OCI-LY1 (cell line): ENCODE data around the gene POLR3E.

Experiments used
- H2AFZ ChIP-seq: fragments of 200-600 bp; sonication (generic), shearing (Covaris generic); 2 replicates; pipeline ENCODE4 v1.6.0; 2014; ENCODE audit warnings: antibody characterized with exemption, mild to moderate bottlenecking, low read length
- H3F3A ChIP-seq: fragments of 200-600 bp; sonication (generic), shearing (Covaris generic); 2 replicates; pipeline ENCODE4 v1.6.0; 2014; ENCODE audit warnings: mild to moderate bottlenecking, antibody characterized with exemption, low read length, moderate library complexity; ENCODE audit not compliant: insufficient read depth
- H3K27ac ChIP-seq: fragments of 200-600 bp; sonication (generic); 2 replicates; pipeline ENCODE4 v1.5.1; 2014; ENCODE audit warnings: low read length, mixed run types, mild to moderate bottlenecking, low read depth; ENCODE audit not compliant: poor library complexity, severe bottlenecking
- H3K27me3 ChIP-seq: fragments of 200-600 bp; sonication (generic); 2 replicates; pipeline ENCODE4 v1.6.0; 2014; ENCODE audit warnings: antibody characterized with exemption, mild to moderate bottlenecking, low read length, moderate library complexity; ENCODE audit not compliant: insufficient read depth
- H3K36me3 ChIP-seq: fragments of 200-600 bp; sonication (generic); 2 replicates; pipeline ENCODE4 v1.6.1; 2014; ENCODE audit warnings: mild to moderate bottlenecking, antibody characterized with exemption, low read length, moderate library complexity, mixed read lengths; ENCODE audit not compliant: insufficient read depth
- H3K4me1 ChIP-seq: fragments of 200-600 bp; sonication (generic); 2 replicates; pipeline ENCODE4 v1.5.1; 2014; ENCODE audit warnings: mild to moderate bottlenecking, low read length, moderate library complexity; ENCODE audit not compliant: insufficient read depth, severe bottlenecking
- H3K4me2 ChIP-seq: fragments of 200-600 bp; sonication (generic), shearing (Covaris generic); 2 replicates; pipeline ENCODE4 v1.6.1; 2014; ENCODE audit warnings: low read length
- H3K4me3 ChIP-seq: fragments of 200-600 bp; sonication (generic); 2 replicates; pipeline ENCODE4 v1.5.1; 2014; ENCODE audit warnings: low read length, low read depth, mild to moderate bottlenecking, mixed read lengths; ENCODE audit not compliant: poor library complexity, severe bottlenecking
- H3K79me2 ChIP-seq: fragments of 200-600 bp; shearing (Covaris generic); 2 replicates; pipeline ENCODE4 v1.6.1; 2016; ENCODE audit warnings: mixed run types, low read length, mixed read lengths; ENCODE audit not compliant: insufficient read depth
- H3K9ac ChIP-seq: fragments of 200-600 bp; sonication (generic), shearing (Covaris generic); 2 replicates; pipeline ENCODE4 v1.6.1; 2014; ENCODE audit warnings: mild to moderate bottlenecking, low read length, mixed read lengths
- H3K9me2 ChIP-seq: fragments of 200-600 bp; sonication (generic), shearing (Covaris generic); 2 replicates; pipeline ENCODE4 v1.6.1; 2014; ENCODE audit warnings: low read depth, mild to moderate bottlenecking, low read length, mixed read lengths
- H3K9me3 ChIP-seq: fragments of 200-600 bp; shearing (Covaris generic); 2 replicates; pipeline ENCODE4 v1.6.1; 2014; ENCODE audit warnings: low read length, mixed read lengths
- H4K20me1 ChIP-seq: fragments of 200-600 bp; sonication (generic), shearing (Covaris generic); 2 replicates; pipeline ENCODE4 v1.6.0; 2016; ENCODE audit warnings: mild to moderate bottlenecking, low read length; ENCODE audit not compliant: insufficient read depth
- EZH2 ChIP-seq: fragments of 200-600 bp; sonication (generic), shearing (Covaris generic); IDR thresholded peaks from 2 replicates; pipeline ENCODE4 v1.8.0; 2017; ENCODE audit warnings: borderline replicate concordance, mixed run types, mild to moderate bottlenecking, antibody characterized with exemption, low read length, moderate library complexity, mixed read lengths
- TF ChIP-seq, protein P1 (sequence below): fragments of 200-600 bp; sonication (generic), shearing (Covaris generic); IDR thresholded peaks from 2 replicates; pipeline ENCODE4 v1.5.1; 2017; ENCODE audit warnings: mild to moderate bottlenecking, antibody characterized with exemption, low read length, moderate library complexity, mixed read lengths

Gene POLR3E

DNA sequence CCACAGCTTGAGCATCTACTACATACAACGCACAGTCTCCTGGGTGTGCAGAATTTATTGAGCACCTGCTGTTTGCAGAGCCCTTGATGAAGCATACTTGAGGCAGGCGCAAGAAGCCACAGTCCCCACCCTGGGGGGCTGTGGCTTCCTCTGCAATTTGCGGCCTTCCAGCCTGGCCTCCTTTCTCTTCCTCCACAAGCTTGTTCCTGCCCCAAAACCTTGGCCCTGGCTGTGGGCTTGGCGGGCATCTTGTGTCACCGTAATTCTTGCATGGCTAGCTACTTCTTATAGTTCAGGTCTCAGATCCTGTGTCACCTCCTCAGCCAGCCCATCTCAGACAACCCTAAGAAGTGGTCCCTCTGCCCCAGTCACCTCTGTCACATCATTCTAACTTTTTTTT is 43.9 kb upstream of the POLR3E start:
- H3K79me2 ChIP-seq: no peaks in the 10 kb centered on the region
- H3K27me3 ChIP-seq: no peaks in the 10 kb centered on the region
- no peaks in the 10 kb centered on the region for H3K9me2 ChIP-seq
- peaks cover 66% of the 10 kb centered on the region for H3K36me3 ChIP-seq
- H3K9ac ChIP-seq: no peak overlapping the region
- H2AFZ ChIP-seq: no peak overlapping the region
- H3K4me1 ChIP-seq: no peaks in the 10 kb centered on the region
- no peak overlapping the region for H3K4me2 ChIP-seq
- no peaks in the 10 kb centered on the region for H4K20me1 ChIP-seq
- H3F3A ChIP-seq: no peaks in the 10 kb centered on the region
- H3K9me3 ChIP-seq: peaks cover 4% of the 10 kb centered on the region
- H3K27ac ChIP-seq: no peak overlapping the region
- no peak overlapping the region for H3K4me3 ChIP-seq
- TF ChIP-seq, protein P1, sequence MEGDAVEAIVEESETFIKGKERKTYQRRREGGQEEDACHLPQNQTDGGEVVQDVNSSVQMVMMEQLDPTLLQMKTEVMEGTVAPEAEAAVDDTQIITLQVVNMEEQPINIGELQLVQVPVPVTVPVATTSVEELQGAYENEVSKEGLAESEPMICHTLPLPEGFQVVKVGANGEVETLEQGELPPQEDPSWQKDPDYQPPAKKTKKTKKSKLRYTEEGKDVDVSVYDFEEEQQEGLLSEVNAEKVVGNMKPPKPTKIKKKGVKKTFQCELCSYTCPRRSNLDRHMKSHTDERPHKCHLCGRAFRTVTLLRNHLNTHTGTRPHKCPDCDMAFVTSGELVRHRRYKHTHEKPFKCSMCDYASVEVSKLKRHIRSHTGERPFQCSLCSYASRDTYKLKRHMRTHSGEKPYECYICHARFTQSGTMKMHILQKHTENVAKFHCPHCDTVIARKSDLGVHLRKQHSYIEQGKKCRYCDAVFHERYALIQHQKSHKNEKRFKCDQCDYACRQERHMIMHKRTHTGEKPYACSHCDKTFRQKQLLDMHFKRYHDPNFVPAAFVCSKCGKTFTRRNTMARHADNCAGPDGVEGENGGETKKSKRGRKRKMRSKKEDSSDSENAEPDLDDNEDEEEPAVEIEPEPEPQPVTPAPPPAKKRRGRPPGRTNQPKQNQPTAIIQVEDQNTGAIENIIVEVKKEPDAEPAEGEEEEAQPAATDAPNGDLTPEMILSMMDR: no peak
- no peak for TF ChIP-seq EZH2

DNA sequence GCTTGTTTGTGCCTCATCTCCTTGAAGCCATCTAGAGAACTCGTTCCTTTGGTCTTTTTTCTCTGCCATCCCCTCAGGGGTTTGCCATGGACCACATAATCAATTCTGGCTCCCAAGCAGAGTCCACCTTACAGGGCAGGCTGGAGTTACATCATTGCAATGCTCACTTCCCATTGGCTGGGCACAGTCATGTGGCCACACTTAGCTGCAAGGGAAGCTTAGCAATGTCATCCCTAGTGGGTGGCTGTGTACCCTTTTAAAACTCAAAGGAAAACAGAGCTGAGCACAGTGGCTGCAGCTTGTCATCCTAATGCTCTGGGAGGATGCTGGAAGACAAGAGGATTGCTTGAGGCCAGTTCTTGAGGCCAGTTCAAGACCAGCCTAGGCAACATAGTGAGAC is 41.9 kb upstream of the POLR3E start:
- H3K36me3 ChIP-seq: peaks cover 83% of the 10 kb centered on the region
- H3F3A ChIP-seq: no peaks in the 10 kb centered on the region
- no peaks in the 10 kb centered on the region for H4K20me1 ChIP-seq
- no peak overlapping the region for H3K4me3 ChIP-seq
- H2AFZ ChIP-seq: no peak overlapping the region
- no peaks in the 10 kb centered on the region for H3K4me1 ChIP-seq
- no peaks in the 10 kb centered on the region for H3K9me2 ChIP-seq
- H3K9ac ChIP-seq: no peak overlapping the region
- no peak for TF ChIP-seq EZH2
- TF ChIP-seq, protein P1: no peak
- no peaks in the 10 kb centered on the region for H3K27me3 ChIP-seq
- H3K9me3 ChIP-seq: peaks cover 7% of the 10 kb centered on the region
- no peak overlapping the region for H3K4me2 ChIP-seq
- H3K79me2 ChIP-seq: no peaks in the 10 kb centered on the region
- no peak overlapping the region for H3K27ac ChIP-seq

DNA sequence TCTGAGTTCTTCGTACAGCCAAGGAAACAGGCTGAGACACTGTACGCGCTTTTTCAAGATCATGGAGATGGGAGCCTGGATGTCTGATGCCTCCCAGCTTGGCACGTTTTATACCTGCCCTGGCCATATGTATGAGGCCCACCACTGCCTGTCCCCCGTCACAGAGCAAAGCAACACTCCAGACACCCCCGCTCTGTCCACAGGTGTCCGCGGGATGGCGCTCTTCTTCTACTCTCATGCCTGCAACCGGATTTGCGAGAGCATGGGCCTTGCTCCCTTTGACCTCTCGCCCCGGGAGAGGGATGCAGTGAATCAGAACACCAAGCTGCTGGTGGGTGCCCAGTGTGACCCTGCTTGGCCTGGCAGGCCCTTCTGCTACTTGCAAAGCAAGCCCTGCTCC is 39.8 kb upstream of the POLR3E start:
- Histone ChIP-seq H3K9me2 (no peaks in the 10 kb centered on the region), H3K9me3 (peaks cover 12% of the 10 kb centered on the region), H3F3A (no peaks in the 10 kb centered on the region), H3K4me1 (no peaks in the 10 kb centered on the region), H3K27me3 (no peaks in the 10 kb centered on the region), H3K79me2 (no peaks in the 10 kb centered on the region), H3K4me2 (no peak overlapping the region), H2AFZ (no peak overlapping the region), H4K20me1 (no peaks in the 10 kb centered on the region), H3K4me3 (no peak overlapping the region), H3K36me3 (peaks cover 77% of the 10 kb centered on the region), H3K9ac (no peak overlapping the region), H3K27ac (no peak overlapping the region)
- TF ChIP-seq, protein P1: no peak
- TF ChIP-seq EZH2: no peak
